ENCODE data around the gene GAREM1.

The GAREM1 gene

DNA sequence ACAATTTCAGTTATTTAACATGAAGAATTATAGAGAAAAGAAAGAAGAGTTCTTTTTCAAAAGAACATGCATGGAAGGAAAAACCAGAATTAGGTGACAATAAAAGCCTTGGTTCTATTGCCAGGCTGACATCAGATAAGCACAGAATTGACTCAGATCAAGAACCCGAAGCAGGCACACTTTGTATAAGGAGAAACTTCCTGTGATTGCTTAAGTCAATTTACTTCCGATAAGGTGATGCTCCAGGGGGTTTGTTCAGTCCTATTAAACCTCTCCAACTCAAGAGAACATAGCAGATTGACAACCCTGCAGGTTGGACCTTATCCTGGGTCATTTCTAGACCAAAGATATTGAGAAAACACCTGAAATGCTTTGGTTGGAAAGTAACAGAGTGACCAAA lies 31.4 kb downstream of the GAREM1 start:
- no peak for DNase-seq (ENCODE audit: low read depth)
- TF ChIP-seq, protein P1, sequence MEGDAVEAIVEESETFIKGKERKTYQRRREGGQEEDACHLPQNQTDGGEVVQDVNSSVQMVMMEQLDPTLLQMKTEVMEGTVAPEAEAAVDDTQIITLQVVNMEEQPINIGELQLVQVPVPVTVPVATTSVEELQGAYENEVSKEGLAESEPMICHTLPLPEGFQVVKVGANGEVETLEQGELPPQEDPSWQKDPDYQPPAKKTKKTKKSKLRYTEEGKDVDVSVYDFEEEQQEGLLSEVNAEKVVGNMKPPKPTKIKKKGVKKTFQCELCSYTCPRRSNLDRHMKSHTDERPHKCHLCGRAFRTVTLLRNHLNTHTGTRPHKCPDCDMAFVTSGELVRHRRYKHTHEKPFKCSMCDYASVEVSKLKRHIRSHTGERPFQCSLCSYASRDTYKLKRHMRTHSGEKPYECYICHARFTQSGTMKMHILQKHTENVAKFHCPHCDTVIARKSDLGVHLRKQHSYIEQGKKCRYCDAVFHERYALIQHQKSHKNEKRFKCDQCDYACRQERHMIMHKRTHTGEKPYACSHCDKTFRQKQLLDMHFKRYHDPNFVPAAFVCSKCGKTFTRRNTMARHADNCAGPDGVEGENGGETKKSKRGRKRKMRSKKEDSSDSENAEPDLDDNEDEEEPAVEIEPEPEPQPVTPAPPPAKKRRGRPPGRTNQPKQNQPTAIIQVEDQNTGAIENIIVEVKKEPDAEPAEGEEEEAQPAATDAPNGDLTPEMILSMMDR (IDR thresholded peaks at IDR 0.05; ENCODE audit: low read length, missing control alignments): no peak
- no peak overlapping the region for H3K4me3 ChIP-seq (replicated peaks; ENCODE audit: low read depth, low read length)

DNA sequence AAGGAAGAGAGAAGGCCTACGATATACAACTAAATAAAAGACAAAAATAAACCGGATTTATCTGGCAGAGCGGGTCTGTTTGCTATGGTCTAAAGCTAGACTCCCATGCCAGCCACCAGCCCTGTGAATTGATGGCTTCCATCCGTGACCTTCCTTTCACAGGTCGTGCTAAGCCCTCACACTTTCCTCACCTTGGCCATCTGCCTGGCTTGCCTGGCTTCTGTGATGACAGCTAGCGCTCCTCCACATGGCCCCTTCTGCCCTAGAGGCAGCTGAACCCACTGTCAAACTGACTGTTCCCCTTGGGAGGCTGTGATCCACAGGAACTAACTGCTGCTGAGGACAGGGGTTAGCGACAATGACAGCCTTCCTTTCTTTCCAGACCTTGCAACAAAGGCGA lies 32.5 kb downstream of the GAREM1 start:
- TF ChIP-seq, protein P1 (IDR thresholded peaks at IDR 0.05; ENCODE audit: low read length, missing control alignments): no peak
- no peak overlapping the region for H3K4me3 ChIP-seq (replicated peaks; ENCODE audit: low read depth, low read length)
- DNase-seq (ENCODE audit: low read depth): no peak

DNA sequence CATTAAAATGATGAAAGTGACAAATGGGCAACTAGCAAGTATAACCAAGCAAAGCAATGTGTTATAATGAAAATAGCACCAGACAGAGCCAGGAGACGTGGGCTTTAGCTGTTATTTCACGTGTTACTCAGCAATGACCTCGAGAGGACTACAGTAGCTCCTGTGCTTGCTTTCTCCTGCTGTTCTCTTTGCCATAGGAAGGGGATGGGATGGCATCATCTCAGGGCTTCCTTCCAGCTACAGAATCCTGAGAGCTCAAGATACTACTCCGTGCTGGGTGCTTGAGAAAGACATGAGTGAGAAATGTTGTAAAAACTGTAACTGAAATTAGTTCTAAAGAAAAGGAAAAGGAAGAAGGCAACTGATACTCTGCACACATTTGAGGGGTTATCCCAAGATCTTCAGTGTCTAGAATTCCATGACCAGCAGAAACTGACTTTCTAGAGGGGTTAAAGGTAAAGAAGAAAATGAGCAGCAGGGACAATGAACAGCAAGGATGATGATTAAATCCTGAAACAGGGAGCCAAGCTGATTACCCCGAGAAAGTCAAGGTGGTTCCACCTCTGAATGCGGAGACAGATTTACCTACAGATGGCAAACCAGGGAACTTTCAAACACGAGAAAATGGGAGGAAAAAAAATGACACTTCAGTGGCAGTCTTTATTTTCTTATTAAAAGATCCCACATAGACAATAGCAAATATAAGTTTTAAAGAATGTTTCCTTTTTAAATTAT lies 33.4 kb downstream of the GAREM1 start:
- DNase-seq (ENCODE audit: low read depth): no peak
- no peak overlapping the region for H3K4me3 ChIP-seq (replicated peaks; ENCODE audit: low read depth, low read length)
- TF ChIP-seq, protein P1 (IDR thresholded peaks at IDR 0.05; ENCODE audit: low read length, missing control alignments): no peak

DNA sequence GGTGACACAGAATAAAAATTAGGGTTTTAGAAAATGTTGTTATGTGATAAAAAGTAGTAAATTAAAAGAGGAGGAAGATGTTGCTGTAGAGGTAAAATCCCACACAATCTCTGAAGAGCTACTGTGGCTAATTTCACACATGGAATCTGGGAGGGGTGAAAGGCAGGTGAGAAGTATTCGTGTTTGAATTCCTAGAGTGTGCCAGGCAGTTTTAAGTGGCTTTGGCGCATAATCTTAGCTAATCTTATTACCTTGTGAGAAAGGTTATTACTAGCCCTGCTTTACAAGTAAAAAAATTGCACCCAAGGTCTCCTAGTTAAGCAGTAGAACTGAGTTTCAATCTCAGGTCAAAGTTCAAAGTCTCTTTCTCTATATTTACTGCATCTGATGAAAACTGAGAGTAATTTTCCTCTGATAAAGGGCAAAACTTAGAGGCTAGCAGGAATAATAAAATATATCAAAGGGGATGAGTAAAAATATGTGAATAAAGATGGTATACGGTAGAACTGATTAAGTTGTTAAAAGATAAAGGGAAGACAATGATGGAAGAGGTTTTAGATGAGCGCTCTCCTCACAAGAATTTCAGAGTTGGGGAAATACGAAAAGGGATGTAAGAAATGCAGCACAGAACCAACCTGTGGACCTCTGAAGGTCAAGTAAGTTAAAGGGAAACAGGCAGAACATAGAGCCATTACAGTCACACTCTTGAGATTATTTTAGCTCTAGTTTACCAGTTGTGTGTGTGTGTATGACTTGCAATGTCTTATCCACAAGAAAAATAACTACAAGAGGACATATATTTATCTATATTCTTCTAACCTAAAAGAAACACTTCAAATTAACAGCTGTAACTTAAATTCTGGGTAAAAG lies 34.8 kb downstream of the GAREM1 start:
- no peak overlapping the region for H3K4me3 ChIP-seq (replicated peaks; ENCODE audit: low read depth, low read length)
- DNase-seq (ENCODE audit: low read depth): no peak
- TF ChIP-seq, protein P1 (IDR thresholded peaks at IDR 0.05; ENCODE audit: low read length, missing control alignments): no peak

DNA sequence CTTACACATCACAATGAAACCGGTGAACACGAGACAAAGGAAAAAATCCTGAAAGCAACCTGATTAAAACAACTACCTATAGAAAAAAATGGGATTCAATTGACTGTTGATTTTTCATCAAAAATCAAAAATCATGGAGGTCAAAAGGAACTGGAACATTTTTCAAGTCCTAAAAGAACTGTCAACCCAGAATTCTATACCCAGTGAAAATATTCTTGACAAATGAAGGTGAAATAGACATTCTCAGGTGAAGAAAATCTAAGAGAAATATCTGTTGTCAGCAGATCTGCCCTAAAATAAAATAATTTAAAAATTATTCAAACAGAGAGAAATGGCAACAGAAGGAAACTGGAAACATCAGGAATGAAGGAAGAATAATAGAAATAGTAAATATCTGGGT lies 38.9 kb downstream of the GAREM1 start:
- TF ChIP-seq, protein P1 (IDR thresholded peaks at IDR 0.05; ENCODE audit: low read length, missing control alignments): no peak
- no peak overlapping the region for H3K4me3 ChIP-seq (replicated peaks; ENCODE audit: low read depth, low read length)
- DNase-seq (ENCODE audit: low read depth): no peak

DNA sequence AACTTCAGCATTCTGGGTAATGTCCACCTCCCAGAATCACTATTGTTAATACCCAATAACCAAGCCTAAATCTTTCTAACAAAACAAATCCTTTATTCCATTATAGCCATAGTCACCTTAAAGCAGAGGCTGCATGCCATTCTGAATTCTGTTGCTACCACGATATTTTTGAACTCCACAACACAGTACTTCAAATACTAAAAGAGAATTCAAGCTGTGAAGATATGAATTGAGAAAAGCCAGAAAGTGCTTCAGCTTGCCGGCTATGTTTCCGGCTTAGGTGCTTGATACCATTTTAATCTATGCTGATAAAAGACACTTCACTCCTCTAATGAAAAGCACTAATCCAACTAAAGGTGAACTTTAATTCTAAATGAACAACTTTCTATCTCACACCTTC lies 41.3 kb downstream of the GAREM1 start:
- no peak for DNase-seq (ENCODE audit: low read depth)
- TF ChIP-seq, protein P1 (IDR thresholded peaks at IDR 0.05; ENCODE audit: low read length, missing control alignments): no peak
- no peak overlapping the region for H3K4me3 ChIP-seq (replicated peaks; ENCODE audit: low read depth, low read length)
